CD4-positive, alpha-beta T cell treated with Interferon alpha-2 for 1 hour (primary cell): ENCODE results near the gene LHPP.
"Not testable (repeated sequence)": the region's sequence is repeated elsewhere in the genome, so short reads cannot be mapped to it uniquely, and the experiment has no call there.

Experiments
- DNase-seq, 2 donors: peaks; one replicate each; pipeline ENCODE4 v3.0.0-alpha.2; 2020 to 2022

Gene LHPP

GRCh38 chr10:124598196-124598595 lies 136.6 kb downstream of the LHPP start:
- DNase-seq, result no peak

GRCh38 chr10:124598773-124599587 lies 137.4 kb downstream of the LHPP start:
- no peak for DNase-seq

- DNase-seq, result no peak
Measured at GRCh38 chr10:124599588-124600050, 138.0 kb downstream of the LHPP start.

- DNase-seq, result no peak
Measured at GRCh38 chr10:124600051-124600880, 138.6 kb downstream of the LHPP start.

GRCh38 chr10:124601016-124601415 lies 139.4 kb downstream of the LHPP start:
- no peak for DNase-seq

- DNase-seq, result peak in 1 of 2 donors; percentile 76
Measured at GRCh38 chr10:124601431-124602120, 140.0 kb downstream of the LHPP start.

GRCh38 chr10:124602121-124602561 lies 140.5 kb downstream of the LHPP start:
- no peak for DNase-seq

- DNase-seq, result no peak
Measured at GRCh38 chr10:124602646-124603365, 141.2 kb downstream of the LHPP start.

GRCh38 chr10:124603376-124604213 lies 142.0 kb downstream of the LHPP start:
- DNase-seq, result no peak

- no peak for DNase-seq
Measured at GRCh38 chr10:124604214-124605000, 142.8 kb downstream of the LHPP start.

GRCh38 chr10:124605001-124605370 lies 143.4 kb downstream of the LHPP start:
- no peak for DNase-seq

GRCh38 chr10:124605481-124605855 lies 143.8 kb downstream of the LHPP start:
- DNase-seq, result no peak

- no peak for DNase-seq
Measured at GRCh38 chr10:124605856-124606812, 144.5 kb downstream of the LHPP start.

- DNase-seq, result no peak
Measured at GRCh38 chr10:124606822-124607221, 145.2 kb downstream of the LHPP start.

GRCh38 chr10:124607693-124608092 lies 146.1 kb downstream of the LHPP start:
- DNase-seq, result no peak

GRCh38 chr10:124608093-124608721 lies 146.6 kb downstream of the LHPP start:
- no peak for DNase-seq

GRCh38 chr10:124609698-124610097 lies 148.1 kb downstream of the LHPP start:
- DNase-seq, result no peak

- DNase-seq, result not testable (repeated sequence)
Measured at GRCh38 chr10:124610186-124610585, 148.6 kb downstream of the LHPP start.

GRCh38 chr10:124610851-124611250 lies 149.2 kb downstream of the LHPP start:
- DNase-seq, result not testable (repeated sequence)
